Measurements from ENCODE around the gene CRYZL1. TPM values are rescaled to one million over a fixed set of nuclear protein-coding genes. Genes with fewer than 3 reads are reported as not detected.

Gene CRYZL1
- total RNA-seq, 1 experiment from 2014 or later = 13.5 TPM

DNA sequence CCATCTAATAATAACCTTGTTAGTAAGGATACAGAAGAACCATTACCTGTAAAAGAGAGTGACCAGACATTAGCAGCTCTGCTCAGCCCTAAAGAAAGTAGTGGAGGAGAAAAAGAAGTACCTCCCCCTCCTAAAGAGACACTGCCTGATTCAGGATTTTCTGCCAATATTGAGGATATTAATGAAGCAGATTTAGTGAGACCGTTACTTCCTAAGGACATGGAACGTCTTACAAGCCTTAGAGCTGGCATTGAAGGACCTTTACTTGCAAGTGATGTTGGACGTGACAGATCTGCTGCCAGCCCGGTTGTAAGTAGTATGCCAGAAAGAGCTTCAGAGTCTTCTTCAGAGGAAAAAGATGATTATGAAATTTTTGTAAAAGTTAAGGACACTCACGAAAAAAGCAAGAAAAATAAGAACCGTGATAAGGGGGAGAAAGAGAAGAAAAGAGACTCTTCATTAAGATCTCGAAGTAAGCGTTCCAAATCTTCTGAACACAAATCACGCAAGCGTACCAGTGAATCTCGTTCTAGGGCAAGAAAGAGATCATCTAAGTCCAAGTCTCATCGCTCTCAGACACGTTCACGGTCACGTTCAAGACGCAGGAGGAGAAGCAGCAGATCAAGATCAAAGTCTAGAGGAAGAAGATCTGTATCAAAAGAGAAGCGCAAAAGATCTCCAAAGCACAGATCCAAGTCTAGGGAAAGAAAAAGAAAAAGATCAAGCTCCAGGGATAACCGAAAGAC lies 87.1 kb downstream of the CRYZL1 start:
- Histone ChIP-seq H2BK20ac (ENCODE audit: low read depth, low read length, poor library complexity, severe bottlenecking) (no peak overlapping the region), H3K56ac (ENCODE audit: insufficient read length, low read depth, low read length) (no peak overlapping the region), H2BK120ac (ENCODE audit: low read depth, low read length, poor library complexity, severe bottlenecking) (no peak overlapping the region), H3K9me3 (ENCODE audit: control insufficient read depth, low read depth, low read length) (no peaks in the 10 kb centered on the region), H3K4ac (ENCODE audit: low read depth, low read length) (no peak overlapping the region), H3K79me2 (ENCODE audit: insufficient read depth, low read length) (peaks cover 37% of the 10 kb centered on the region; the same call in 1 of the 2 replicates), H2BK12ac (ENCODE audit: insufficient read length, low read depth, low read length) (no peak overlapping the region), H4K91ac (ENCODE audit: insufficient read length, low read depth, low read length) (no peak overlapping the region), H2AFZ (ENCODE audit: low read length) (no peak overlapping the region), H4K5ac (ENCODE audit: insufficient read length, low read depth, low read length) (no peak overlapping the region), H3T11ph (ENCODE audit: low read length) (no peak overlapping the region), H3K27me3 (ENCODE audit: insufficient read depth, low read length) (no peaks in the 10 kb centered on the region), H3K23ac (ENCODE audit: insufficient read length, low read depth, low read length) (no peak overlapping the region), H4K20me1 (ENCODE audit: control insufficient read depth, insufficient read depth, insufficient read length) (no peaks in the 10 kb centered on the region), H3K9ac (ENCODE audit: extremely low read depth, insufficient read length, low read length) (no peak overlapping the region), H3K14ac (ENCODE audit: insufficient read depth, low read length) (no peak overlapping the region), H2AK5ac (ENCODE audit: insufficient read length, low read length) (no peak overlapping the region), H3K18ac (ENCODE audit: insufficient read length, low read depth, low read length) (no peak overlapping the region), H3K4me1 (ENCODE audit: insufficient read depth, low read length) (no peaks in the 10 kb centered on the region), H4K8ac (replicated peaks; ENCODE audit: insufficient read length, low read depth, low read length) (no peak overlapping the region), H3K27ac (ENCODE audit: insufficient read length, low read depth, low read length) (no peak overlapping the region), H3K4me2 (ENCODE audit: insufficient read depth, insufficient read length, low read length) (no peak overlapping the region), H2BK15ac (ENCODE audit: low read depth, low read length) (no peak overlapping the region), H3K79me1 (ENCODE audit: insufficient read depth, low read depth, low read length, poor library complexity, severe bottlenecking) (peaks cover 13% of the 10 kb centered on the region), H2BK5ac (ENCODE audit: insufficient read length, low read length) (no peak overlapping the region), H3K23me2 (ENCODE audit: insufficient read length, low read depth, low read length, poor library complexity, severe bottlenecking) (no peaks in the 10 kb centered on the region)
- H3K4me1 Mint-ChIP-seq = peaks cover 4 to 5% of the 10 kb centered on the region in 2 experiments; a peak in 2 of 4 replicates
- TF ChIP-seq CTCF (conservative IDR thresholded peaks at IDR 0.05) = no peak
- no peak for DNase-seq
- peaks cover 80 to 96% (median 93%) of the 10 kb centered on the region in 3 experiments for H3K36me3 Mint-ChIP-seq (ENCODE audit: insufficient read depth in 1 of 3, low read depth in 3 of 3)
- H3K9me3 Mint-ChIP-seq = no peaks in the 10 kb centered on the region
- WGBS (ENCODE audit: extremely low coverage, insufficient read length, low lambda C conversion rate) = no CpG with 5 or more reads among the region's 18 CpGs
- peak overlapping the region; percentile 14 to 49 (median 23); a peak in 1 of 7 replicates for H3K27ac Mint-ChIP-seq
- H3K27me3 Mint-ChIP-seq (ENCODE audit: low read depth) = no peaks in the 10 kb centered on the region
- no peak overlapping the region for H3K4me3 Mint-ChIP-seq
